OCI-LY7 (cell line): ENCODE data around the gene OSBPL7. TPM values are rescaled to one million over a fixed set of nuclear protein-coding genes. Genes with fewer than 3 reads are reported as not detected.

Experiments
- BruUV-seq: library from RNA; stranded (reverse); fragments of 400-500 nt; replicated peaks from 2 replicates; lab custom pipeline; 2021; lab: Mats Ljungman, UMichigan
- CTCF ChIA-PET: fragments of 300-600 bp; sonication (Branson Sonifier 250); formaldehyde crosslinking; loops from one replicate; lab custom pipeline; 2022; ENCODE audit warnings: antibody characterized with exemption; ENCODE audit not compliant: unreplicated experiment; lab: Charles Lee
- POLR2A ChIA-PET: fragments of 300-600 bp; sonication (Branson Sonifier 250); formaldehyde crosslinking; loops from one replicate; lab custom pipeline; 2022; ENCODE audit warnings: antibody characterized with exemption; lab: Charles Lee
- DNase-seq: peaks from one replicate; pipeline ENCODE4 v3.0.0-alpha.2; 2015; ENCODE audit warnings: low spot score
- H2AFZ ChIP-seq: fragments of 200-600 bp; sonication (generic), shearing (Covaris generic); 2 replicates; pipeline ENCODE4 v1.6.1; 2014; ENCODE audit warnings: mild to moderate bottlenecking, antibody characterized with exemption, low read length, moderate library complexity
- H3K27ac ChIP-seq: fragments of 200-600 bp; sonication (generic); 2 replicates; pipeline ENCODE4 v1.5.1; 2014; ENCODE audit warnings: mixed run types, low read depth, mild to moderate bottlenecking, moderate library complexity, low read length, inconsistent platforms; ENCODE audit not compliant: poor library complexity, severe bottlenecking
- H3K36me3 ChIP-seq: fragments of 200-600 bp; sonication (generic); 2 replicates; pipeline ENCODE4 v1.6.1; 2014; ENCODE audit warnings: mild to moderate bottlenecking, antibody characterized with exemption, low read length, moderate library complexity, mixed read lengths; ENCODE audit not compliant: insufficient read depth
- H3K4me1 ChIP-seq: fragments of 200-600 bp; sonication (generic); 2 replicates; pipeline ENCODE4 v1.5.1; 2014; ENCODE audit warnings: mild to moderate bottlenecking, low read length; ENCODE audit not compliant: insufficient read depth, poor library complexity, severe bottlenecking
- H3K4me2 ChIP-seq: fragments of 200-600 bp; sonication (generic); 2 replicates; pipeline ENCODE4 v1.6.1; 2014; ENCODE audit warnings: mild to moderate bottlenecking, low read length
- H3K4me3 ChIP-seq: fragments of 200-600 bp; sonication (generic); 2 replicates; pipeline ENCODE4 v1.5.1; 2014; ENCODE audit warnings: mild to moderate bottlenecking, low read depth, low read length; ENCODE audit not compliant: poor library complexity, severe bottlenecking
- H3K79me2 ChIP-seq: fragments of 200-600 bp; sonication (generic); 2 replicates; pipeline ENCODE4 v1.6.1; 2016; ENCODE audit warnings: low read depth, mild to moderate bottlenecking, low read length, moderate library complexity, mixed read lengths; ENCODE audit not compliant: insufficient read depth
- H3K9me2 ChIP-seq: fragments of 200-600 bp; sonication (generic); 2 replicates; pipeline ENCODE4 v1.6.1; 2016; ENCODE audit warnings: mild to moderate bottlenecking, low read length, mixed read lengths; ENCODE audit not compliant: insufficient read depth
- H3K9me3 ChIP-seq: fragments of 200-600 bp; sonication (generic); 2 replicates; pipeline ENCODE4 v1.6.1; 2014; ENCODE audit warnings: mild to moderate bottlenecking, mixed run types, low read length, mixed read lengths
- H4K20me1 ChIP-seq: fragments of 200-600 bp; sonication (generic); 2 replicates; pipeline ENCODE4 v1.6.1; 2014; ENCODE audit warnings: mild to moderate bottlenecking, antibody characterized with exemption, low read length, moderate library complexity, mixed read lengths; ENCODE audit not compliant: insufficient read depth
- CTCF ChIP-seq: fragments of 200-600 bp; sonication (generic); conservative IDR thresholded peaks from 2 replicates; pipeline ENCODE4 v1.5.1; 2014; ENCODE audit warnings: mild to moderate bottlenecking, antibody characterized with exemption, low read length, moderate library complexity, mixed read lengths
- EZH2phosphoT487 ChIP-seq: fragments of 200-600 bp; sonication (generic); IDR thresholded peaks from 2 replicates; pipeline ENCODE4 v1.6.1; 2018; ENCODE audit warnings: low read depth, borderline replicate concordance, mild to moderate bottlenecking, mixed run types, antibody characterized with exemption, low read length, moderate library complexity, mixed read lengths
- intact Hi-C: fragments of 100-400 bp; cut with micrococcal nuclease; formaldehyde crosslinking; loops from one replicate; pipeline ENCODE4 v1.10.0; 2022; ENCODE audit not compliant: unreplicated experiment
- total RNA-seq, 2 experiments: library from RNA; depleted of rRNA in 1 of 2; stranded (reverse); fragments of >200 nt in 1 of 2; shearing (Covaris generic) in 1 of 2; gene quantifications; 2 replicates each; pipeline ENCODE4 v1.2.3, GENCODE V29; 2014 to 2022

The OSBPL7 gene
- total RNA-seq, 2 experiments from 2014 or later: 24.4 to 35.7 TPM

DNA sequence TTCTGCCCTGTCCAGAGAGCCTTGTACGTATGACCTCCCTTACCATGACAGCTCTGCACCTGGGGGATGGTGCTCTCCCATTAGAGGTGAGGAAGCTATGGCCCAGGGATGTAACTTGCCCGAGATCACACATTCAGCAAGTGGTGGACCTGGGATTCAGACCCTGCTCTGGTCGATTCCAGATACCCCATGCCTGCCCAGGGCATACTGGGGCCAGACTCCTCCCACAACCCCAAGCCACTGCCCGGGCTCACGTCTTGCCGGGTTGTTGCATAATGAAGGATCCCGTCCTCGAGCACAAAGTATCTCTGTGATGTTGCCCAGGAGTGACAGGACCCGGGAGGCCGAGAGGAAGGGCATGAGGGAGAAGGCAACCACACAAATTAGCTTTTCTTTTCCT is 2.1 kb downstream of the OSBPL7 start:
- Histone ChIP-seq H3K79me2 (peaks cover 7% of the 10 kb centered on the region; the same call in 1 of the 2 replicates), H3K9me3 (no peaks in the 10 kb centered on the region), H2AFZ (no peak overlapping the region), H3K9me2 (no peaks in the 10 kb centered on the region), H3K4me3 (no peak overlapping the region), H3K4me2 (no peak overlapping the region), H3K27ac (no peak overlapping the region), H3K36me3 (peaks cover 28% of the 10 kb centered on the region; the same call in 1 of the 2 replicates), H4K20me1 (no peaks in the 10 kb centered on the region), H3K4me1 (peaks cover 16% of the 10 kb centered on the region)
- CTCF ChIA-PET: interaction anchor here (2.1 kb wide), 1 partner anchor 12 kb away, joined by 4 read pairs; the partner anchor contains the start of genes LRRC46 and MRPL10
- no peak for DNase-seq
- TF ChIP-seq CTCF (no peak), EZH2phosphoT487 (no peak)
- intact Hi-C loops: no loop called here
- BruUV-seq: no TSS peak
- POLR2A ChIA-PET: no interaction called here

GRCh38 chr17:47818002-47818695 is 3.4 kb downstream of the OSBPL7 start:
- H4K20me1 ChIP-seq: no peaks in the 10 kb centered on the region
- no peak overlapping the region for H3K27ac ChIP-seq
- H3K79me2 ChIP-seq: peaks cover 7% of the 10 kb centered on the region; the same call in 1 of the 2 replicates
- peaks cover 15% of the 10 kb centered on the region; the same call in 1 of the 2 replicates for H3K36me3 ChIP-seq
- no peak overlapping the region for H2AFZ ChIP-seq
- no peak for DNase-seq
- TF ChIP-seq EZH2phosphoT487: no peak
- TF ChIP-seq CTCF: no peak
- peaks cover 16% of the 10 kb centered on the region for H3K4me1 ChIP-seq
- H3K9me3 ChIP-seq: no peaks in the 10 kb centered on the region
- no peaks in the 10 kb centered on the region for H3K9me2 ChIP-seq
- intact Hi-C loops: no loop called here
- ChIA-PET CTCF (no interaction called here), POLR2A (no interaction called here)
- no peak overlapping the region for H3K4me2 ChIP-seq
- H3K4me3 ChIP-seq: no peak overlapping the region
- no TSS peak for BruUV-seq

DNA sequence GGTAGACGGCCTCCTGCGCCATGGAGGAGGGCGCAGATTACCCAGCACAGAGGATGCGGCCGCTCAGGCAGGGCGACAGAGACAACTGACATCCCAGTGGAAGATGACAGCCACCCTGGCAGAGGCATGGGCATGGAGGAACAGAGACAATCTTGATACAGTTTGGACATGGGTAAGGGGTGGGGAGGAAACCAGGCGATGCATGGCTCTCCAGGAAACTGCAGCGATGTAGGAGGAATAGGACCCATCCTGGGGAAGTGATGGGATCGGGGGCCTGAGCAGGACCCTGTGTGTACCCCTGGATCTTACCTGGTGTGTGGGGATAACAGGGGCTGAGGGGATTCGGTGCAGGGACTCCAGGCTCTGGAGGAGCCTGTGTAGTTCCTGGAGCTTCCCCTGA is 4.6 kb downstream of the OSBPL7 start:
- Histone ChIP-seq H3K9me2 (no peaks in the 10 kb centered on the region), H3K9me3 (no peaks in the 10 kb centered on the region), H3K79me2 (peaks cover 7% of the 10 kb centered on the region; the same call in 1 of the 2 replicates), H2AFZ (no peak overlapping the region), H3K36me3 (peaks cover 12% of the 10 kb centered on the region; the same call in 1 of the 2 replicates), H3K27ac (no peak overlapping the region), H3K4me2 (no peak overlapping the region), H3K4me1 (peaks cover 12% of the 10 kb centered on the region), H3K4me3 (no peak overlapping the region), H4K20me1 (no peaks in the 10 kb centered on the region)
- intact Hi-C loops: no loop called here
- TF ChIP-seq CTCF (no peak), EZH2phosphoT487 (no peak)
- BruUV-seq: no TSS peak
- POLR2A ChIA-PET: no interaction called here
- no peak for DNase-seq
- CTCF ChIA-PET: no interaction called here
